HG03064 (cell line): ENCODE results near the gene TNS3.

Experiments
- ATAC-seq: cut with Tn5 transposase; IDR thresholded peaks from one replicate; pipeline ENCODE4 v1.9.1; 2021; ENCODE audit warnings: low read depth; ENCODE audit not compliant: unreplicated experiment

The TNS3 gene

DNA sequence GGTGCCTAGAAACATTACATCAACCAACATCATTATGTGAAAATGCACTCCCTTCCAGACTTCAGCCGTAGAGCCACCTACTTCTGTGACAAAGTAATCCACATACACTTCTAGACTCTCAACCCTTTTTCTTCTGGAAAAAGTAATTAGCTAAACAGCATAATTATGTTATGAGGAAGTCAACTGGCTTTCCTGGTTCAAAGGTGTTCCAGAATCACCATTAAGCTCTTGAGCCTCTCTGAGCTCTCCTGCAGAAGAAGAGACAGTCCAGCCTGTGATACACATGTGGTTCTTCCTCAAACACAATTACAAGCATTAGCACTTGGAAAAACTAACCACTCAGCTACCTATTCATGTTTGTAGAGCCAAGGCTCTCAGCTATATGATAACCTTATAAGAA, 52.5 kb downstream of the TNS3 start:
- ATAC-seq, result no peak

DNA sequence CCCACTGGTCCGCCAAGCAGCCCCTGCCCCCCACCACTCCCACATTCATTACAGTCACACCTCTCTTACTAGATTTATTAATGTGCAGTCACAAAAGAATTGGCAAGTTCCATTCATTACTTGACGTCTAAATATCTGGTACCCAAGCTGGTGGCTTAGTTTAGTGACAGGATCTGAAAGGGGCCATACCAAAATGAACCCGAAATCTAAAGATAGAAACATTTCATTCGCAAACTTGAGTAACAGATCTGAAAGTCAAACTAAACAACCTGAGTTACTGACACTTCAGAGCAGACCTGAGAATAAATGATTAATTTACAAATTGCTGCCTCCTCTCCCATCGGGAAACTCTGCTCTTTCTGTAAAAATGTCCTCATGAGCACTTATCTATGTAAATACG, 53.4 kb downstream of the TNS3 start:
- no peak for ATAC-seq

DNA sequence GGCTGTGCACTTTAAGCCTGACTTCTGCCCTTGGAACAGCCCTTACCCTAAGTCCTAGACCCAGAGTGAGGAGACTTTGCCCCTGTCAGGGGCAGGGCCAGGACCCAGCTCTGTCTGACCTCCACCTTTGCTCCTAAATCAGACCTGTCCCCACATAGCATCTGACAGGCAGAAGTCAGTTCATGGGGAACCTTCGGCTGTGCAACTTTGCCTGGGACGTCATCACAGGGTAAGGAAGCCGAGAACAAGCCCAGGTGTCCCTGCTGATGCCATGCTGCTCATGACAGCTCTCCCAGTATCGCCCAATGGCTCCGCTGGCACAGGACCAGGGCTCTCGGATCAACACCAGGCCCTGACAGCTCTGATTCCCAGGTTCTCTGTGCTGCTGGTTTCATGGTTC, 55.4 kb downstream of the TNS3 start:
- no peak for ATAC-seq

DNA sequence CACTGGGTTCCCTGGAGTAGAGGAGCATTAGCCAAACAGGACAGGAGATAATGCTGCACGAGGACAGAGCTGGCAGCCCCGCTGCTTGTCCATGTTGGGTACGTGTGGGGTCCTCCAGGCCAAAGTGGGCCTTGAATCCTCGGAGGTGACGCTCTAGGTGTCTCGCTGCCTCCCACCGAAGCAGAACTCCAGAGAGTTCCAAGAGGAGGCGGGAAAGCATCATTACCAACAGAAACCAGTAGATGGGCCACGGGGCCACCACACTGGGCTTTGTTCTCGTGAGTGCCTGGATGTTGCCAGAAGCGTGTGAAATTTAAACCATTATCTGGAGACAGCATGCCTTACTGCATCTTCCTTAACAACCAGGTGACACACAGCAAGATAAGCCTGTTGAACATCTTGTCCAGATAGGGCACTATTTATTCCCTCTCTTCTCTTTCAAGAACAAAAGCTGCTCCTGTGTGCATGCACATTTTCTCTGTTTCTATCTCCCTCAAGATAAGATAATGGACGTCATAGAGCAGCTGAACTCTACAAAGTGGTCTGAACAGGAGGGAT, 56.8 kb downstream of the TNS3 start:
- ATAC-seq, result no peak

DNA sequence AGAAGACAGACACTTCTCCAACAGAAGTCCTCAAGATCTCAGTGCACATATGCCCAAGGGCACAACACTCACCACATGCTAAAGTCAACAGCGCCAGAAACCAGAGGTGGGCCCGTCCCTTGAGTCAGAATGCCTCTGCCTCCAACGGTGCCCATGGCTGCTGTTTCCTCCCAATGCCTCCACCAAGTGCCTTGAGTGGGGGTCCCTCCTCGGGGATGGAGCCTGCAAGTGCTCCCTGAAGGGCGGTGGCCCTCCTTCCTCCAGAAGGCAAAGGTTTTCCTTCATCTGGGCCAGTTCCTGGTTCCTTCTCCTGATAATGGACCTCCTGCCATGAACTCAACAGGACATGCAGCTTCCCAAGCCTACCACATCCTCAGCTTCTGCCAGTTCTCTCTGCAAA, 58.5 kb downstream of the TNS3 start:
- no peak for ATAC-seq

DNA sequence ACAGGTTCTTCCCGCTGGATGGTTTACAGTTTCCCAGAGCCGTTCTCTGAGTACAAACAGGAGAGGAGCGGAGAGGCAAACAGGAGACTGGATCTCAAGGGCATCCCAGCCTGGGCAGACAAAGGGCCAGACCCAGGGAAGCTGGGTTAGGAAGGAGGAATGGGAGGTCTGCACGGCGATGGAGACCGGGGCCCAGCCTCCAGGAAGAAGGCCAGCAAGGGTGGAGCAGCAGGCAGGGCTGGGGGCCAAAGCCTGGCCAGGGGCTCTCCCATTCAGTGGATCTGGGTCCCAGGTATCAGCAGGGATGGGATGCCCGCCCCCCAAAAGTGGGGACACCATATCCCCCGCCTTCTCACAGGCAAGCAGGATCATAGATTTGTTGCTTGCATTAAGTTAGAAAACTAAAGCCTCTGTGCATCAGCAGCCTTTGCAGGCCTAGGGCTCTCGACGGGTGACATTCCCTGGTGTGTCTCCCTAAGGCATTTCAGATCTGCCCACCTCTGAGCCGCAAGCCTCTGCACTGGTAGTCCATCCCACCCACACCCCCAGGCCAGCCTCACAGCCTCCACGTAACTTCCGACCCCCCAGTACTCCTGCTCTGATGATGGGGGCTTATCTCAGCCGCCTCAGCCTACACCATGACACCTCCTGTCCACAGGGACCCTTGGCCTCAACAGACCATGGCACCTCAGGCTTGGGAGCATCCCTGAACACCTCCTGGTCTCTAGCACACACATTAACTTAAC, 59.9 kb downstream of the TNS3 start:
- ATAC-seq, result no peak

DNA sequence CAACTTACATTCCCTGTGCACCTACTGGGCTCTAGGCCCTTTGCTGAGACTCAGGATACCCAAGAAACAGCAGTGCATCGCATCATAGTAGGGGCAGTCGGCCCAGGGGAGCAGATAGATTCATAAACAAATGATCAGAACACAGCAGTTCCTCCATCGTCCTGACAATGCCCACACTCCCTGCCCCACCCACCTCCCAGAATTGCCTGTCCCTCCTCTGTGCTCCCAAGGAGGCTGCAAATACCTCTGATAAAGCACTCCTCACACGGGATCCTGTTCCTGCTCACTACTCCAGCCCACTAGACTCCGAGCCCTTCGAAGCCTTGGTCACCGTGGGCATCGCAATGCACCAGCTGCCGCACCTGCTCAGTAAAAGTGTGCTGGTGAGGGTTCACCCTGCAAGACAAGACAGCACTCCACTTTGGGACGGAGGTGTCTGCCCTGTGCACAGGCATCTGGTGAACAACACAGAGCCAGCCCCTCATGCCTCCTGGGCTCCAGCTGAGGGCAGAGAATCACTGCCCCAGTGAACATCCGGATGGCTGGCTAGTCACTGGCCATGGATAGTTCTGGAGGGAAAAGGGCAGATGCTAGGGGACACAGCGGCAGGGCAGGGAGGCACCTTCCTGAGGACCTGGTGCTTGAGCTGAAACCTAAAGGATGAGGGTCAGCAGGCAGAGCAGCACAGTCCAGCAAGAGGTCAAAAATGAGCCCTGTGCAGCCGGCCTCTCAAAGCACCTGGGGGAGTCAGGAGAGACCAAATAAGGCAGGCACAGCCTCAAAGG, 60.7 kb downstream of the TNS3 start:
- ATAC-seq, result no peak

DNA sequence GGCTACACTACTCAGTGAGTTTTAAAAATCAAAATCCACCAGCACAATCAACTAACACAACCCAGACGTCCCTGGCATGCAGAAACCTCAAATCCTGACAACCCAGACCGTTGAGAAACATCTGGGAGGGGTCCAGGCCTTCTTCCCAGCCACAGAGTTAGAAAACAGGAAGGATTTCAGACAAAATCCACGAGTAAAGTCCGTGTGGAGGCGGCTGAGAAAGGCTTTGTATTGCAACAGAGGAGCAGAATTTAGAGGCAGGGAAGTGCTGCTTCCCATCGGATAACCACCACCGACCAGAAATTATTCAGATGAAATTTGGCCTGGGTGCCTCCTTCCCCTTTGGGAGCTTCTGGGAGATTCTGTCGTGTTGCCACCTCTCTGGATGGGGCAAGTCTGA, 61.5 kb downstream of the TNS3 start:
- no peak for ATAC-seq

DNA sequence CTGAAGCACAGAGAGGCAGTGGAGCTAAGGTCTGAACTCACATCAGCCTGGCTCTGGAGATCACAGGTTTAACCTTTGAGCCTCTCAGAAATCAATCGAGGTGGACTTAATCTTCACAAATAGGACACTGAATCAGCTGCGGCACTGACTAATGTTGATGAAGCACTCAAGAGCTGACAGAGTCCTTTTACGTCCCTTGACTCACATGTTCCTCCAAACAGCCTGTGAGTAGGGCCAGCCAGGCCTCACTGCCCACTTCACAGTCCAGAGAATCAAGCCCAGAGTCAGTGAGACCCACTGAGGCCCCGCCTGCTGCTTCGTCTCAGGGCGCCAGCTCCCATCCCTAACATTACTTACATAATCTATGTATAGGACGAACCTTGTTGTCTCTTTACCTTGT, 63.1 kb downstream of the TNS3 start:
- no peak for ATAC-seq

DNA sequence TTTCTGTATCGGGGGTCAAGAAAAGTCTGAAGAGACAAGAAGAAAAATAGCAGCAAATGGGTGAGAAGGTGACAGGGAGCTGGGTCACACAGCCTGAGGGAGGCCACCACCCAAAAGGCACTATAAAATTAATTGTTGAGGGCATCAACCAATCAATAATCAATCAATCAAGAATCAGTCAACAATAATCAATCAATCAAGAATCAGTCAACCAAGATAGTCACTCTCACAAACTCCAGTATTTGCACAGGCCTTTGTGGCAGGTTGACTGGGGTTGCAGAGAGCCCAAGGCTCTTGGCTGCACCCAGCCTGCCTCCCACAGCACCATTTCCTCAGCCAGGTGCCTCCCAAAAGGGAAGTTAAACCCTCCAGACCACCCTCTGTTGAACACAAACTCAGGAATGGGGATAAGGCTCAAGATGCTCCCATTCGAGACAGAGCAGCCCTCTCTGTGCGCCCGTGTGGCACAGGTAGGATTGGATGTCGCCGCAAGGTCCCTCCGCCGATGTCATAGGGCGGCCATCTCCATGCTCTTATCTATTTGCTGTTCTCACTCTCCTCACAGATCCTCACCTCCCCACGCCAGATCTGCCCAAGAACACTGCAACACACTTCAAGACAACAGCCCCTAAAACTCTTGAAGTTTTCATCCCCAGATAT, 64.0 kb downstream of the TNS3 start:
- ATAC-seq, result no peak

DNA sequence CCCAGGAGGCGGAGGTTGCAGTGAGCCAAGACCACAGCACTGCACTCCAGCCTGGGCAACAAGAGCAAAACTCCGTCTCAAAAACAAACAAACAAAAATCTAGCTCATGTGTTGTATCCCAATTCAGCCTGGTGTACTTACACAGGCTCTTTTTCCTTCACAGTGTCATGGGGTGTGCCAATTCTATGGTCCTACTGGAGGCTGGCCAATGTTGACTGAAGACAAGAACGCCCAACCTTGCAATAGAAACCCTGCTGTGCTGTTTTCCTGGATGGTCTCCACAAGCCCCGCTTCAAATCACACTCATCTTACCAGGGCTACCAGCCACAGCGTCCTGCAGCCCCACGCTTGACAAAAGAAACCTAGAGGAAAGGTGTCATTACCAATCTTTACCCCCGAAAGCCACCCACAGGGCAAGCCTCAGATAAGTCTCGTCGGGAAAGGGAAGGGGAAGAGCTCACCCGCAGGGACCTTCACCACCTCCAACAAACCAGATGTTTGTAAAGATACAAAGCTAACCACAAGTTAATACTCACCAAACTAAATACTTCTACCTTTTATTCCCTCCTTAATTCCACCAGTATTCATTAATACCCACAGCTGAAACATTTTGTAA, 64.8 kb downstream of the TNS3 start:
- no peak for ATAC-seq

DNA sequence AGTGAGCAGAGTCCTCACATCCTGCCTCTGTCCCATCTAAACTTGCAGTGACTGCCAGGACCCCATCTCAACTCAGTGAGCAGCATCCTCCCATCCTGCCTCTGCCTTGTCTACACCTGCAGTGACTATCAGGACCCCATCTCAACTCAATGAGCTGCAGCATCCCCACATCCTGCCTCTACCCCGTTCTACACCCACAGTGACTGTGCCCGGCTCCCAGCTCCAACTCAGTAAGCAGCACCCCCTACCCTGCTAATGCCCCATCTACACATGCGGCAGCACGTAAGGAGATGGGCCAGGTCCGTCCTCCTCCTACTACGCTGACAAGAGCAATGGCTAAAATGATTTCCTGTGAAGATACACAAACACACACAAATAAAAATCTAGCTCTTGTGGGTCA, 65.5 kb downstream of the TNS3 start:
- ATAC-seq, result no peak

DNA sequence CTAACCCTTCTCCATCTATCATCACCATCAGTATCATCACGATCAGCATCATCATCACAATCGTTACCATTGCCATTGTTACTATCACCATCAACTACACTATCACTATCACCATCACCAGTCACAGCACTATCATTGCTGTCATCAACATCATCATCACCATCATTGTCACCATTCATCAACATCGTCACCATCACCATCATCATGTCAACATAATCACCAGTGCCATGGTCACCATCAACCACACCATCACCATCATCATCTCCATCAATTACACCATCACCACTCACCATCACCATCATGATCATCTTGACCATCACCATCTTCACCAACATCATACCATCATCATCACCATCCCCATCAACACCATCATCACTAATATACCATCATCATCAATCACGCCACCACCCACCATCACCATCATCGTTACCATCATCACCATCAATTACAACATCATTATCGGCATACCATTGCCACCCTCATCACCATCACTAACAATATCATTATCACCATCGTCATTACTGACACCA, 66.5 kb downstream of the TNS3 start:
- no peak for ATAC-seq

DNA sequence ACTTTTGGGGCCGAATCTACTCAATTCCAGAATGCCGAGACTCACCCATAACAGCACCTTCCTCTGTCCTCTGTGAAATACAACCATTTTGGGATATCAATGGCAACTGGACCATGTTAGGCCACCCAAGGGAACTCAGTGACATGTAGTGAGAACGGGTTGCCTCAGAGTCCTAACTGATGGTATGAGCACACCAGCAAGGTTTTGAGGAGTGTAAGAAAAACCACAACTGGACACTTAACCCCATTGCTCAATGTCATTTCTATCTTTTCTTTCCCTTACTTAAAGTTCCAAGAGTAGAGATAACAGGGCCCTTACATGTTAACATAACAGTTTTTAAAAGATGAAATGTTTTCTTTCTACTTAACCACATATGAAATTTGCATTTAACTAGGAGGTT, 67.1 kb downstream of the TNS3 start:
- no peak for ATAC-seq

DNA sequence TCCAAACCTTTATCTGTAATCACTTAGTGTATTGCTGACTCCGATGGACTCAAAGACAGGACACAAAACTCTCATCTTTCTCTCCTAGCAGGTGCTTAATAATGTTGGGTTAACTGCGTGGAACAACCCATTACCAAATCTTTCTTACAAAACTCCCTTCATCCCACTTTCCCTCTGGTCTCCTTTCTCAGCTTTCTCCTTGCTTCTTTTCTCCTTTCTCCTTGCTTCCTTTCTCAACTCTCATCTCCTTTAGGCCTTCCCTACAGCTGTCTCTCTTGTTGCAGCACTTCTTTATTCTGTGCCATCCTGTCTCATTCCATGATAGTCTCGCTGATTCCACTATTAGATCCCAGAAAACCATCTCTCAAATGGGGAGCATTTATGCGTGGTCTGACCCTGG, 67.5 kb downstream of the TNS3 start:
- no peak for ATAC-seq

DNA sequence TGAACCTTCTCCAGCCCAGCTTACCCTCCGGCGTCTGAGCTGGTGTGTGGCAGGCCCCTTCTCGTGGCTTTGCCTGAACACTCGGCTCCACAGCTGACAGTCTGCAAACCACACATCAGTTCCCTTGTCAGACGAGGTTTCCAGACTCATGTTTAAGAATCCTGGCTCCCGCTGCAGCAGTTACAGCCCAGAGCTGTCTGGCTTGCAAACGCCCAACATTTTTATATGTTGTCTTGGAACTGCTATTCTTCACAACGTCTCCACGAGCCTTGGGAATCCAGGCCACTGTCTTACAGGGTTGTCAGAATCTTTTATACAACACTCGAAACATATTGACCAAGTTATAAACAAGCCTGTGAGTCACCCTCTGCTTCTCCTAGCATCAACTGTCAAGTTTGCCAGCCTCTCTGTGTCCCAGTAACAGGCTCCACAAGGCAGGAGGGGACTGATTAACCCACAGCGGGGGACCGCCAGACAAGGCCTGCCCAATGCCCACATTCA, 68.1 kb downstream of the TNS3 start:
- ATAC-seq, result no peak

DNA sequence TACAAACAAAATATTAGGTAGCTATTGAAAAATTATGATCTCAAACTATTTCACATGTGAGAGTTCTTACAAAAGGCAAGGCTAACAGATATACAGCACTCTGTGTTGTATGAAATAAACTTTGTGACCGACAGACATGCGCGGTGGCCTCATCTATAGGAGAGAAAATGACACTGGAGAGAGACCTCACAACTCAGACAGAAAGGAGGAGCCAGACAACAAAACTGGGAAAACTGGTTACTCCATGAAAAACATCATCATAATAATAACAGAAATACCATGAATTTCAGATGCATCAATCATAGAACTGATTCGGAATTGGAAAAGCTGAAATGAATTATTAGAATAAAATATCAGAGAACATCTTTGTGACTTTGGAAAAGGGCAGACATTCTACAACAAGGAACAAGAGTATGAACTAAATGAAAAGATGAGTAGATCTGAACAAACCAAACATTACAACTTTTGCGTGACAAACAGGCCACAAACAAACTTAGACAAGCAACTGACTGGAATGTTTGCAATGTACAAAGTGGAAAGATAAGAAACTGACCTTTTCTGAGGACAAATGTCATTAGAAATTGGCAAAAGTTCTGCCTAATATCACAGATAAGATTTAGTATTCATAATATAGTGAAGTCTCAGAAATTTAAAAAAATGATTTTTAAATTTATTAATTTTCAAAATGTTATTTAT, 69.3 kb downstream of the TNS3 start:
- ATAC-seq, result no peak

DNA sequence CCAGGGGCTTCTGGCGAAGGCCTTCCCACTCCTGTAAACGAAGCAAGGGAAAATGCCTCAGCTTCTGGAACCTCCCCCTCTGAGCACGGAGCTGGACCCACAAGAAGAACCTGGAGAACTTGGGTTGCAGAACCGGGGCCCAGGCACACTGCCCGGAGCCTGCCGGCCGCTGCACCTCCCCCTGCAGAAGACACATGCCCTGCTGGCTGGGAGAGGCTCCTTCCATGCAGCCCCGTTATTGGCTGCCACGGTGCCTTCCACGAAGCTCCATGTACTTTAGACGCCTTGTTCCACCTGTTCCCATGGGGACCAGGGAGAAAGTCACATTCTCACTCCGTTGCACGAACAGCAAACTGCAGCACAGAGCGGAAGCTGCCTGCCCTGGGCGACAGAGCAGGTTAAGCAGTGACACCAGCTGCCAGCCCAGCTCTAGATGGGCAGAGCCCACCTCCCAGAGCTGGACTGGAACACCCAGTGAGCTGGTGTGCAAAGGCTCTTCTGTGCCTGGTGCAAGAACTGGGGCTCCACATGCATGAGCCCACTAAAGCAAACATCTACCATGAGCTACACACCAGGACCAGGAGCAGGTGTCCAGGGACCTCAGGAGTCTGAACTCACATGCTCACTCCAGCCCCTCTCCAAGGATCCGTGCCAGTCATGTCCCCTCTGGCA, 70.1 kb downstream of the TNS3 start:
- no peak for ATAC-seq

DNA sequence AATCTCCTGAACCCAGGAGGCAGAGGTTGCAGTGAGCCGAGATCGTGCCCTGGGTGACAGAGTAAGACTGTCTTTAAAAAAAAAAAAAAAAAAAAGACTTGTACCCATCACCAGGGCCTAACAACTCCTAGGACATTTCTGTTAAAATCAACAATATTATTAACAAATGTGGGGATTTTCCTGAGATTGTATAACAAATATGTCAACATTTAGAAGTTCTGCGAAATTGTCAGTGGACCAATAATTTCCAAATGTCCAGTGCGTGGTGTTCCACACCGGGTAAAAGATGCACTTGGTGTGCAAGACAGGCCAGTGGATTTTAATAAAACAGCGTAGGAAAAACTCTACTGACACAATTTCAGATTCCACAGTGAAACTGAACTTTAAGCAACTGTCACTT, 71.1 kb downstream of the TNS3 start:
- no peak for ATAC-seq
